ENCODE measurements around the gene PPP6R2. TPM values are rescaled to one million over a fixed set of nuclear protein-coding genes. Genes with fewer than 3 reads are reported as not detected.
A peak's percentile ranks its signal among the peaks of the same experiment; 100 is the strongest.

Gene PPP6R2
- polyA plus RNA-seq, 1 donor (not counting 4 experiments of a cell fraction or from before 2014, with no cell fraction given) = 19.8 TPM

GRCh38 chr22:50475652-50476002 lies 132.5 kb downstream of the PPP6R2 start:
- peaks cover 28% of the 10 kb centered on the region for H4K20me1 ChIP-seq (ENCODE audit: control insufficient read depth, extremely low read depth, insufficient read depth, low read length)
- FAIRE-seq (no peak), DNase-seq (ENCODE audit: low read depth, low spot score) (no peak)
- no peak overlapping the region for H3K9ac ChIP-seq (ENCODE audit: control insufficient read depth, extremely low read depth, insufficient read depth, low read length)
- TF ChIP-seq CTCF (optimal IDR thresholded peaks at IDR 0.05 in 1 of 3, IDR thresholded peaks at IDR 0.05 in 1 of 3, conservative IDR thresholded peaks at IDR 0.05 in 1 of 3; ENCODE audit: extremely low read depth in 1 of 3, insufficient read depth in 2 of 3, low read length in 3 of 3) (no peak), EZH2 (IDR thresholded peaks at IDR 0.05; ENCODE audit: low read length) (no peak)
- peaks cover 47% of the 10 kb centered on the region for H3K4me1 ChIP-seq (ENCODE audit: control insufficient read depth, extremely low read depth, insufficient read depth, low read length)
- H3K79me2 ChIP-seq (ENCODE audit: control insufficient read depth, insufficient read depth, low read length) = peaks cover 39% of the 10 kb centered on the region
- no peak overlapping the region for H3K4me3 ChIP-seq (ENCODE audit: control insufficient read depth in 2 of 3, extremely low read depth in 1 of 3, insufficient read depth in 2 of 3, low read depth in 1 of 3, low read length in 3 of 3)
- dilution Hi-C loops (cut with MboI; ENCODE audit: extremely low pct_ligation_motif_present, low sequenced_read_pairs) = no loop called here
- peaks cover 6% of the 10 kb centered on the region for H3K9me1 ChIP-seq (ENCODE audit: control insufficient read depth, extremely low read depth, insufficient read depth, low read length)
- peaks cover 1 to 16% of the 10 kb centered on the region in 2 experiments for H3K36me3 ChIP-seq (ENCODE audit: control insufficient read depth in 2 of 2, extremely low read depth in 1 of 2, insufficient read depth in 2 of 2, low read length in 2 of 2)
- no peaks in the 10 kb centered on the region for H3K9me3 ChIP-seq (ENCODE audit: control insufficient read depth, low read depth, low read length)
- no peak overlapping the region for H3K27ac ChIP-seq (ENCODE audit: control insufficient read depth, insufficient read depth, low read length)
- peaks cover 10% of the 10 kb centered on the region for H3K27me3 ChIP-seq (ENCODE audit: control insufficient read depth, extremely low read depth, insufficient read depth, low read length)
- no peak overlapping the region for H2AFZ ChIP-seq (ENCODE audit: control insufficient read depth, low read length)
- peak overlapping the region; percentile 82 for H3K4me2 ChIP-seq (ENCODE audit: control insufficient read depth, extremely low read depth, insufficient read depth, low read depth, low read length)

GRCh38 chr22:50476868-50477267 lies 133.7 kb downstream of the PPP6R2 start:
- no peaks in the 10 kb centered on the region for H3K9me3 ChIP-seq (ENCODE audit: control insufficient read depth, low read depth, low read length)
- H3K4me1 ChIP-seq (ENCODE audit: control insufficient read depth, extremely low read depth, insufficient read depth, low read length) = peaks cover 35% of the 10 kb centered on the region
- no peak overlapping the region for H3K27ac ChIP-seq (ENCODE audit: control insufficient read depth, insufficient read depth, low read length)
- peak overlapping the region; percentile 47 for H2AFZ ChIP-seq (ENCODE audit: control insufficient read depth, low read length)
- peaks cover 1 to 16% of the 10 kb centered on the region in 2 experiments for H3K36me3 ChIP-seq (ENCODE audit: control insufficient read depth in 2 of 2, extremely low read depth in 1 of 2, insufficient read depth in 2 of 2, low read length in 2 of 2)
- H3K27me3 ChIP-seq (ENCODE audit: control insufficient read depth, extremely low read depth, insufficient read depth, low read length) = peaks cover 14% of the 10 kb centered on the region
- H3K4me2 ChIP-seq (ENCODE audit: control insufficient read depth, extremely low read depth, insufficient read depth, low read depth, low read length) = peak overlapping the region; percentile 46
- peaks cover 27% of the 10 kb centered on the region for H3K79me2 ChIP-seq (ENCODE audit: control insufficient read depth, insufficient read depth, low read length)
- dilution Hi-C loops (cut with MboI; ENCODE audit: extremely low pct_ligation_motif_present, low sequenced_read_pairs) = no loop called here
- H3K9me1 ChIP-seq (ENCODE audit: control insufficient read depth, extremely low read depth, insufficient read depth, low read length) = peaks cover 6% of the 10 kb centered on the region
- H3K4me3 ChIP-seq (ENCODE audit: control insufficient read depth in 2 of 3, extremely low read depth in 1 of 3, insufficient read depth in 2 of 3, low read depth in 1 of 3, low read length in 3 of 3) = no peak overlapping the region
- H3K9ac ChIP-seq (ENCODE audit: control insufficient read depth, extremely low read depth, insufficient read depth, low read length) = no peak overlapping the region
- no peak for DNase-seq (ENCODE audit: low read depth, low spot score)
- peaks cover 21% of the 10 kb centered on the region for H4K20me1 ChIP-seq (ENCODE audit: control insufficient read depth, extremely low read depth, insufficient read depth, low read length)
- peak; percentile 64 for FAIRE-seq
- TF ChIP-seq EZH2 (IDR thresholded peaks at IDR 0.05; ENCODE audit: low read length) (no peak), CTCF (optimal IDR thresholded peaks at IDR 0.05 in 1 of 3, IDR thresholded peaks at IDR 0.05 in 1 of 3, conservative IDR thresholded peaks at IDR 0.05 in 1 of 3; ENCODE audit: extremely low read depth in 1 of 3, insufficient read depth in 2 of 3, low read length in 3 of 3) (no peak)

Measured in keratinocyte (primary cell).